CD4-positive, alpha-beta T cell (primary cell): ENCODE results near the gene ZNF775. TPM values are rescaled to one million over a fixed set of nuclear protein-coding genes. Genes with fewer than 3 reads are reported as not detected.
A peak's percentile ranks its signal among the peaks of the same experiment; 100 is the strongest.

Source experiments
- ATAC-seq: fragments of 200-7000 bp; cut with Tn5 transposase; one replicate; pipeline ENCODE4 v1.10.0; 2022; ENCODE audit warnings: mild to moderate bottlenecking; ENCODE audit not compliant: poor library complexity
- CTCF ChIA-PET: fragments of 350-600 bp; sonication (Branson Sonifier 250); formaldehyde crosslinking; loops from one replicate; lab custom pipeline; 2021; ENCODE audit warnings: antibody characterized with exemption, inconsistent platforms; lab: Charles Lee
- POLR2A ChIA-PET: fragments of 350-600 bp; sonication (Branson Sonifier 250); formaldehyde crosslinking; loops from one replicate; lab custom pipeline; 2021; ENCODE audit warnings: antibody characterized with exemption, inconsistent platforms; lab: Charles Lee
- DNase-seq, 14 experiments: peaks; one replicate each; pipeline ENCODE4 v3.0.0-alpha.2; 2013 to 2020; ENCODE audit warnings: mixed read lengths in 2 of 14
- H3K27ac ChIP-seq, 2 donors: one replicate each; pipeline versions ENCODE4 v1.5.1 to v1.7.0; 2013; ENCODE audit warnings: low read length in 2 of 2, low read depth in 1 of 2, mild to moderate bottlenecking in 1 of 2
- H3K27me3 ChIP-seq, 2 experiments: 1 replicate in 1 of 2; 2 replicates in 1 of 2; pipeline versions ENCODE4 v1.6.1 to v1.7.0; 2013; ENCODE audit warnings: low read length in 2 of 2, control low read depth in 1 of 2, mild to moderate bottlenecking in 1 of 2, moderate library complexity in 1 of 2; ENCODE audit not compliant: insufficient read depth in 2 of 2, control insufficient read depth in 1 of 2
- H3K36me3 ChIP-seq: one replicate; pipeline ENCODE4 v1.6.1; 2013; ENCODE audit warnings: low read length, control low read depth; ENCODE audit not compliant: insufficient read depth
- H3K4me1 ChIP-seq: one replicate; pipeline ENCODE4 v1.6.1; 2013; ENCODE audit warnings: low read length, control low read depth; ENCODE audit not compliant: insufficient read depth
- H3K4me3 ChIP-seq: one replicate; pipeline ENCODE4 v1.5.1; 2013; ENCODE audit warnings: mild to moderate bottlenecking, low read length, moderate library complexity
- H3K9me3 ChIP-seq, 2 experiments: 1 replicate in 1 of 2; 2 replicates in 1 of 2; pipeline versions ENCODE4 v1.6.1 to v1.7.0; 2013; ENCODE audit warnings: low read length in 2 of 2, mild to moderate bottlenecking in 2 of 2, control low read depth in 1 of 2, moderate library complexity in 1 of 2; ENCODE audit not compliant: control insufficient read depth in 1 of 2, insufficient read depth in 1 of 2
- H3K27ac Mint-ChIP-seq: one replicate; pipeline ENCODE4 v1.8.0; 2020; ENCODE audit warnings: mixed read lengths
- H3K27me3 Mint-ChIP-seq: one replicate; pipeline ENCODE4 v1.8.0; 2021; ENCODE audit warnings: mixed read lengths
- H3K36me3 Mint-ChIP-seq: one replicate; pipeline ENCODE4 v1.8.0; 2021; ENCODE audit warnings: low read depth, mixed read lengths
- H3K4me1 Mint-ChIP-seq: one replicate; pipeline ENCODE4 v1.8.0; 2021; ENCODE audit warnings: low read depth, mixed read lengths
- H3K4me3 Mint-ChIP-seq: one replicate; pipeline ENCODE4 v1.8.0; 2020; ENCODE audit warnings: mild to moderate bottlenecking, mixed read lengths
- H3K9me3 Mint-ChIP-seq: one replicate; pipeline ENCODE4 v1.8.0; 2020; ENCODE audit warnings: mixed read lengths
- intact Hi-C, 2 experiments: fragments of 100-400 bp; cut with DNase I in 1 of 2; cut with micrococcal nuclease in 1 of 2; formaldehyde crosslinking; loops; one replicate each; pipeline versions ENCODE4 v1.15.1 to v1.9.0; 2023 to 2025; cut with DNase I, micrococcal nuclease
- total RNA-seq, 174 experiments: library from RNA in 2 of 174; stranded (reverse) in 2 of 174; gene quantifications; one replicate each; pipeline ENCODE4 v1.2.3 and lab custom pipeline; 2021 to 2026
- TF ChIP-seq, protein P1 (sequence below): fragments of 200-600 bp; IDR thresholded peaks from one replicate; pipeline ENCODE4 v1.8.0; 2022; ENCODE audit warnings: antibody characterized with exemption, mild to moderate bottlenecking

ZNF775 gene
- total RNA-seq, 2 experiments from 2014 or later: 0.38 to 0.45 TPM

DNA sequence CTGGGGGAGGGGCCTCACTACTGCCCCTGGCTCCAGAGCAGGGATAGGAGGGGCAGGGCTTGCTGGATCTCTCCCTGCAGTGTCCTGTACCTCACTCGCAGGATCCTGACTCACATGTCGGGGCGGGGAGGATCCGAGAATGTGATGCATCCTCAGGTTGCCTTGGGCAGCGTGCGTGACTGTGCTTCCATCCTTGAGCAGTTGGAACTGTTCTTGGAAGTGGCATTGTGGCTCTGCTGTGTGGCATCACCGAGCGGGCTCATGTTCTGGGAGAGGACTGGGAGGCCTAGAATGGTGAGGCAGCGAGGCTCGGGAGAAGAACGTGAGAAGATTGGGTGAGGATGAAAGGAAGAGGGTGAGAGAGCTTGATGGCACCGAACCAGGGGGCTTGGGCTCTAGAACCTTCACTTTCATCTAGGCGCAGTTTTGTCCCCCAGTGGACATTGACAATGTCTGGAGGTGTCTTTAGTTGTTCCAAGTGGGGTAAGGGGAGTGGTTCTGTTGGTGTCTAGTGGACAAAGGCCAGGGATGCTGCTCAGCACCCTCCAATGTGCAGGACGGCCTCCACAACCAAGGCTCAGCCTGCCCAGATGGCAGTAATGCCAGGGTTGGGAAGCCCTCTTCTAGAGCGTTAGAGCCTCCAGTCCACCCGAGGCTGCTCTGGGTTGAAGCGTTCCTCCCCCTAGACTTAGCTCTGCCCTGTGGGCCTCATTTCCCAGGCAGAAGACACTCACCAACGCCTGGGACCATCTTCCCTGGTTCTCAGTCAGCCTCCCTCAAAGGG, 46.1 kb upstream of the ZNF775 start:
- intact Hi-C loops: no loop called here
- no peak overlapping the region for H3K4me3 ChIP-seq
- no peaks in the 10 kb centered on the region for H3K9me3 ChIP-seq
- Mint-ChIP-seq H3K27me3 (no peaks in the 10 kb centered on the region), H3K27ac (no peak overlapping the region), H3K4me3 (no peak overlapping the region), H3K9me3 (no peaks in the 10 kb centered on the region), H3K36me3 (peaks cover 30% of the 10 kb centered on the region), H3K4me1 (no peaks in the 10 kb centered on the region)
- CTCF ChIA-PET: no interaction called here
- H3K4me1 ChIP-seq: no peaks in the 10 kb centered on the region
- ATAC-seq (no peak), DNase-seq (no peak)
- POLR2A ChIA-PET: no interaction called here
- peak overlapping the region in 1 of 2 donors; percentile 11 for H3K27ac ChIP-seq
- TF ChIP-seq, protein P1, sequence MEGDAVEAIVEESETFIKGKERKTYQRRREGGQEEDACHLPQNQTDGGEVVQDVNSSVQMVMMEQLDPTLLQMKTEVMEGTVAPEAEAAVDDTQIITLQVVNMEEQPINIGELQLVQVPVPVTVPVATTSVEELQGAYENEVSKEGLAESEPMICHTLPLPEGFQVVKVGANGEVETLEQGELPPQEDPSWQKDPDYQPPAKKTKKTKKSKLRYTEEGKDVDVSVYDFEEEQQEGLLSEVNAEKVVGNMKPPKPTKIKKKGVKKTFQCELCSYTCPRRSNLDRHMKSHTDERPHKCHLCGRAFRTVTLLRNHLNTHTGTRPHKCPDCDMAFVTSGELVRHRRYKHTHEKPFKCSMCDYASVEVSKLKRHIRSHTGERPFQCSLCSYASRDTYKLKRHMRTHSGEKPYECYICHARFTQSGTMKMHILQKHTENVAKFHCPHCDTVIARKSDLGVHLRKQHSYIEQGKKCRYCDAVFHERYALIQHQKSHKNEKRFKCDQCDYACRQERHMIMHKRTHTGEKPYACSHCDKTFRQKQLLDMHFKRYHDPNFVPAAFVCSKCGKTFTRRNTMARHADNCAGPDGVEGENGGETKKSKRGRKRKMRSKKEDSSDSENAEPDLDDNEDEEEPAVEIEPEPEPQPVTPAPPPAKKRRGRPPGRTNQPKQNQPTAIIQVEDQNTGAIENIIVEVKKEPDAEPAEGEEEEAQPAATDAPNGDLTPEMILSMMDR: no peak
- H3K27me3 ChIP-seq: no peaks in the 10 kb centered on the region
- peaks cover 34% of the 10 kb centered on the region for H3K36me3 ChIP-seq

- H3K36me3 ChIP-seq: peaks cover 29% of the 10 kb centered on the region
- H3K36me3 Mint-ChIP-seq: peaks cover 23% of the 10 kb centered on the region
- ATAC-seq (no peak), DNase-seq (no peak)
- H3K9me3 Mint-ChIP-seq: no peaks in the 10 kb centered on the region
- POLR2A ChIA-PET: no interaction called here
- CTCF ChIA-PET: no interaction called here
- H3K9me3 ChIP-seq: no peaks in the 10 kb centered on the region
- no peak overlapping the region for H3K4me3 ChIP-seq
- no peak overlapping the region for H3K27ac Mint-ChIP-seq
- no peak overlapping the region for H3K4me3 Mint-ChIP-seq
- no peaks in the 10 kb centered on the region for H3K27me3 Mint-ChIP-seq
- intact Hi-C loops: no loop called here
- H3K4me1 Mint-ChIP-seq: no peaks in the 10 kb centered on the region
- TF ChIP-seq, protein P1: no peak
- H3K27ac ChIP-seq: no peak overlapping the region
- no peaks in the 10 kb centered on the region for H3K27me3 ChIP-seq
- H3K4me1 ChIP-seq: no peaks in the 10 kb centered on the region
Observed at GRCh38 chr7:150333659-150334058, 45.5 kb upstream of the ZNF775 start.

GRCh38 chr7:150334108-150334507, 45.0 kb upstream of the ZNF775 start:
- Histone ChIP-seq H3K4me1 (no peaks in the 10 kb centered on the region), H3K27ac (no peak overlapping the region), H3K9me3 (no peaks in the 10 kb centered on the region), H3K36me3 (peaks cover 25% of the 10 kb centered on the region), H3K4me3 (no peak overlapping the region), H3K27me3 (no peaks in the 10 kb centered on the region)
- no peaks in the 10 kb centered on the region for H3K27me3 Mint-ChIP-seq
- H3K27ac Mint-ChIP-seq: no peak overlapping the region
- TF ChIP-seq, protein P1: no peak
- ATAC-seq: no peak
- POLR2A ChIA-PET: no interaction called here
- intact Hi-C loops: no loop called here
- H3K4me1 Mint-ChIP-seq: no peaks in the 10 kb centered on the region
- CTCF ChIA-PET: no interaction called here
- peaks cover 19% of the 10 kb centered on the region for H3K36me3 Mint-ChIP-seq
- no peak overlapping the region for H3K4me3 Mint-ChIP-seq
- no peak for DNase-seq
- H3K9me3 Mint-ChIP-seq: no peaks in the 10 kb centered on the region
